GM19452 (cell line): ENCODE measurements around the gene TAS2R46.
"Not testable (repeated sequence)": the region's sequence is repeated elsewhere in the genome, so short reads cannot be mapped to it uniquely, and the experiment has no call there.

ENCODE experiments used
- ATAC-seq: cut with Tn5 transposase; IDR thresholded peaks from one replicate; pipeline ENCODE4 v1.9.1; 2021; ENCODE audit not compliant: unreplicated experiment

Gene TAS2R46

GRCh38 chr12:11039171-11039570, 22.9 kb downstream of the TAS2R46 start:
- no peak for ATAC-seq

GRCh38 chr12:11033959-11034358, 28.1 kb downstream of the TAS2R46 start:
- ATAC-seq = not testable (repeated sequence)

GRCh38 chr12:11031307-11031706, 30.8 kb downstream of the TAS2R46 start, which contains the start of gene TAS2R31:
TAS2R31 (minus strand) TSS chr12:11031407; CDS start chr12:11031335, 72 bp downstream.
- no peak for ATAC-seq

- no peak for ATAC-seq
These were observed 36.0 kb downstream of the TAS2R46 start for GRCh38 chr12:11026118-11026517.

- ATAC-seq = no peak
These were observed 38.7 kb downstream of the TAS2R46 start for GRCh38 chr12:11023387-11023786.

- ATAC-seq = no peak
These were observed 39.6 kb downstream of the TAS2R46 start, which contains the start of gene TAS2R19 for GRCh38 chr12:11022520-11022919. TAS2R19 (minus strand) TSS chr12:11022620; CDS start chr12:11022571, 49 bp downstream.

GRCh38 chr12:11016937-11017336, 45.2 kb downstream of the TAS2R46 start:
- no peak for ATAC-seq

GRCh38 chr12:11015775-11016430, 46.2 kb downstream of the TAS2R46 start:
- ATAC-seq = no peak

GRCh38 chr12:11014234-11014633, 47.9 kb downstream of the TAS2R46 start:
- no peak for ATAC-seq
